ENCODE results near the gene RPS6KA2. TPM values are rescaled to one million over a fixed set of nuclear protein-coding genes. Genes with fewer than 3 reads are reported as not detected.

The RPS6KA2 gene
- total RNA-seq, 2 donors from 2014 or later, result 59.5 to 75.4 TPM

DNA sequence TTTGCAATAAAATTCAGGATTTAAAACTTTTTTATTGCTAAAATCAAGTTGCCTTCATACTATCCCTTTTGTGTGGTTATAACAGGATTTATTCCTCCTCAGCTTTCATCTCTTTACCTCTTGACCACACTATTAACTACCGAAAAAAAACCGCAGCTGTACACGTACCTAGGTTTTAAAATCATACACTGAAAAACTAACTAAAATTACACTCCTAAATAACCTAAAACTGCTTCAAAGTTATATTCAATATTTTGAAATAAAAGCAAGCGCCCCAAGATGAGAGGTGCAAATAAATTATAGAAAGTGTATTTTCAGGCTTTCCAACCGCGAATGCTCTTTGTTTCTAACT lies 245.7 kb downstream of the RPS6KA2 start:
- Histone ChIP-seq H3K4me3 (peak overlapping the region; percentile 77), H3K27me3 (replicated peaks; ENCODE audit: insufficient read depth) (no peaks in the 10 kb centered on the region), H3K4me1 (ENCODE audit: control insufficient read depth in 1 of 2, low read depth in 2 of 2) (peaks cover 16 to 29% of the 10 kb centered on the region in 2 donors), H3K9me3 (no peaks in the 10 kb centered on the region), H3K27ac (peak overlapping the region; percentile 91 to 97), H3K36me3 (no peaks in the 10 kb centered on the region)
- ATAC-seq (ENCODE audit: insufficient number of reproducible peaks, low FRiP score, low read depth), result no peak
- no peak for TF ChIP-seq CTCF (IDR thresholded peaks at IDR 0.05)
- no peak for DNase-seq (ENCODE audit: low spot score)

GRCh38 chr6:166379800-166380199 lies 247.3 kb downstream of the RPS6KA2 start:
- Histone ChIP-seq H3K4me3 (peak overlapping the region; percentile 22), H3K9me3 (no peaks in the 10 kb centered on the region), H3K36me3 (no peaks in the 10 kb centered on the region), H3K27me3 (replicated peaks; ENCODE audit: insufficient read depth) (no peaks in the 10 kb centered on the region), H3K27ac (peak overlapping the region; percentile 57 to 65), H3K4me1 (ENCODE audit: control insufficient read depth in 1 of 2, low read depth in 2 of 2) (peaks cover 16 to 29% of the 10 kb centered on the region in 2 donors)
- peak; percentile 38 for ATAC-seq (ENCODE audit: insufficient number of reproducible peaks, low FRiP score, low read depth)
- DNase-seq (ENCODE audit: low spot score), result no peak
- no peak for TF ChIP-seq CTCF (IDR thresholded peaks at IDR 0.05)

DNA sequence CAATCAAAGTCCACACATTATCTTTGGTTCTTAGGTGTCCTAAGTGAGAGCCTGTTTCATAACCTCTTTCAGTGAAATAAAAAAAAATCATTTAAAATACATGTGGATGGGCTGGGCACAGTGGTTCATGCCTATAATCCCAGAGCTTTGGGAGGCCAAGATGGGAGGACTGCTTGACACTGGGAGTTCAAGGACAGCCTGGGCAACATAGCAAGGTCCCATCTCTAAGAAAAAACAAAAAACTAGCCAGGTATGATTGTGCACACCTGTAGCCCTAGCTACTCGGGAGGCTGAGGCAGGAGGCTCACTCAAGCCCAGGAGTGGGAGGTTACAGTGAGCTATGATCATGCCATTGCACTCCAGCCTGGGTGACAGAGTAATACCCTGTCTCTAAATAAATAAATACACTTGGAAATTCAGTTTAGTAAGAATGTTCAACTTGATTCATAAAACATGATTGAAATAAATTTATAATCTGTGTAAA lies 247.9 kb downstream of the RPS6KA2 start:
- Histone ChIP-seq H3K27me3 (replicated peaks; ENCODE audit: insufficient read depth) (no peaks in the 10 kb centered on the region), H3K4me3 (no peak overlapping the region), H3K9me3 (no peaks in the 10 kb centered on the region), H3K4me1 (ENCODE audit: control insufficient read depth in 1 of 2, low read depth in 2 of 2) (peaks cover 16 to 28% of the 10 kb centered on the region in 2 donors), H3K36me3 (no peaks in the 10 kb centered on the region), H3K27ac (peak overlapping the region; percentile 48 to 65)
- DNase-seq (ENCODE audit: low spot score) (no peak), ATAC-seq (ENCODE audit: insufficient number of reproducible peaks, low FRiP score, low read depth) (no peak)
- no peak for TF ChIP-seq CTCF (IDR thresholded peaks at IDR 0.05)

GRCh38 chr6:166377721-166378120 lies 249.3 kb downstream of the RPS6KA2 start:
- Histone ChIP-seq H3K9me3 (no peaks in the 10 kb centered on the region), H3K27ac (no peak overlapping the region), H3K4me3 (no peak overlapping the region), H3K36me3 (no peaks in the 10 kb centered on the region), H3K4me1 (ENCODE audit: control insufficient read depth in 1 of 2, low read depth in 2 of 2) (peaks cover 16 to 25% of the 10 kb centered on the region in 2 donors), H3K27me3 (replicated peaks; ENCODE audit: insufficient read depth) (no peaks in the 10 kb centered on the region)
- no peak for DNase-seq (ENCODE audit: low spot score)
- TF ChIP-seq CTCF (IDR thresholded peaks at IDR 0.05), result no peak
- no peak for ATAC-seq (ENCODE audit: insufficient number of reproducible peaks, low FRiP score, low read depth)

- ATAC-seq (ENCODE audit: insufficient number of reproducible peaks, low FRiP score, low read depth), result no peak
- H3K27me3 ChIP-seq (replicated peaks; ENCODE audit: insufficient read depth), result no peaks in the 10 kb centered on the region
- no peak for TF ChIP-seq CTCF (IDR thresholded peaks at IDR 0.05)
- H3K36me3 ChIP-seq, result no peaks in the 10 kb centered on the region
- no peak overlapping the region for H3K4me3 ChIP-seq
- no peak overlapping the region for H3K27ac ChIP-seq
- no peaks in the 10 kb centered on the region for H3K9me3 ChIP-seq
- peaks cover 5 to 9% of the 10 kb centered on the region in 2 donors for H3K4me1 ChIP-seq (ENCODE audit: control insufficient read depth in 1 of 2, low read depth in 2 of 2)
- DNase-seq (ENCODE audit: low spot score), result no peak
Observed at GRCh38 chr6:166375013-166375412, 252.0 kb downstream of the RPS6KA2 start.
